GM23338 (cell line): ENCODE data around the gene JAK2. TPM values are rescaled to one million over a fixed set of nuclear protein-coding genes. Genes with fewer than 3 reads are reported as not detected.

Experiments used
- CTCF ChIP-seq, 2 experiments: fragments of 200-600 bp in 1 of 2; sonication (generic) in 1 of 2; conservative IDR thresholded peaks; 2 replicates each; pipeline versions ENCODE4 v1.5.1 to v1.6.1; 2016 to 2017; ENCODE audit warnings: antibody characterized with exemption in 2 of 2, low read depth in 2 of 2, mild to moderate bottlenecking in 2 of 2, moderate library complexity in 1 of 2
- ETS1 ChIP-seq: IDR thresholded peaks from 2 replicates; pipeline ENCODE4 v1.6.1; 2016; ENCODE audit warnings: antibody characterized with exemption
- EZH2 ChIP-seq: fragments of 200-600 bp; sonication (generic); IDR thresholded peaks from one replicate; pipeline ENCODE4 v1.8.0; 2017; ENCODE audit warnings: antibody characterized with exemption, mild to moderate bottlenecking, low read depth; ENCODE audit not compliant: unreplicated experiment
- EZH2phosphoT487 ChIP-seq: fragments of 200-600 bp; sonication (generic); IDR thresholded peaks from one replicate; pipeline ENCODE4 v1.8.1; 2018; ENCODE audit warnings: antibody characterized with exemption; ENCODE audit not compliant: unreplicated experiment
- NANOG ChIP-seq: IDR thresholded peaks from 2 replicates; pipeline ENCODE4 v1.6.1; 2016; ENCODE audit warnings: antibody characterized with exemption, borderline replicate concordance
- POLR2AphosphoS5 ChIP-seq: IDR thresholded peaks from 2 replicates; pipeline ENCODE4 v1.6.1; 2016; ENCODE audit warnings: antibody characterized with exemption, low read depth
- STAT1 ChIP-seq: IDR thresholded peaks from one replicate; pipeline ENCODE4 v1.6.1; 2016; ENCODE audit warnings: antibody characterized with exemption; ENCODE audit not compliant: unreplicated experiment
- ZNF114 ChIP-seq: fragments of 250-450 bp; sonication (Bioruptor Pico); IDR thresholded peaks from 2 replicates; pipeline ENCODE4 v1.5.0; 2020; ENCODE audit warnings: mild to moderate bottlenecking, moderate library complexity
- ZNF331 ChIP-seq: fragments of 250-450 bp; sonication (Bioruptor Pico); IDR thresholded peaks from 2 replicates; pipeline ENCODE4 v1.5.0; 2020; ENCODE audit warnings: low read depth, mild to moderate bottlenecking, moderate library complexity
- polyA plus RNA-seq: library from polyadenylated mRNA; unstranded; fragments of >200 nt; fragmentation: Nextera tagmentation; extraction: Ambion mirVana; gene quantifications from 2 replicates; pipeline ENCODE4 v1.2.1, GENCODE V29; 2016
- total RNA-seq: library from RNA; depleted of rRNA; stranded (reverse); fragments of >200 nt; shearing (Covaris generic); gene quantifications from 2 replicates; pipeline ENCODE4 v1.2.3, GENCODE V29; 2014
- TF ChIP-seq, protein P1 (sequence below): fragments of 250-450 bp; sonication (Bioruptor Pico); IDR thresholded peaks from 2 replicates; pipeline ENCODE4 v1.5.0; 2020; ENCODE audit warnings: mild to moderate bottlenecking, moderate library complexity

JAK2 gene
- total and polyA plus RNA-seq, 2 experiments from 2014 or later = 1.1 to 3.0 TPM

DNA sequence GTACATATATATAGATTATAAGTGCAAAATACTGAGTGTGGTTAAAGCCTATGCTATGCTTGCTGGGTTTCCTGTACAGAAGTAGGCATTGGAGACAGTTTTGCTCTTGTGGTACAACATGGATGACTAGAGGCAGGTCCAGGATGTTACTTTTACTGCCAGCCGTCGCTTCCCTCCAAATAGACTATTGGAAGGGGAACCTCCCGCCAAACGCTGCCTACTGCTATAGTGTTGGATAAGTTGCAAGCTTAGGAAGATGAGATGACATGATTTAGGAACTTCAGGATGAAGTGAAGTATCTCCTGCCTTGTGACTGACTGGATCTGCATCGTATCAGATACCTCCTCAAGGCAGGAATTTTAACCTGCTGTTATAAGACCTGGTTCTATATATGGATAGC lies 30.9 kb downstream of the JAK2 start (continued):
- TF ChIP-seq, protein P1, sequence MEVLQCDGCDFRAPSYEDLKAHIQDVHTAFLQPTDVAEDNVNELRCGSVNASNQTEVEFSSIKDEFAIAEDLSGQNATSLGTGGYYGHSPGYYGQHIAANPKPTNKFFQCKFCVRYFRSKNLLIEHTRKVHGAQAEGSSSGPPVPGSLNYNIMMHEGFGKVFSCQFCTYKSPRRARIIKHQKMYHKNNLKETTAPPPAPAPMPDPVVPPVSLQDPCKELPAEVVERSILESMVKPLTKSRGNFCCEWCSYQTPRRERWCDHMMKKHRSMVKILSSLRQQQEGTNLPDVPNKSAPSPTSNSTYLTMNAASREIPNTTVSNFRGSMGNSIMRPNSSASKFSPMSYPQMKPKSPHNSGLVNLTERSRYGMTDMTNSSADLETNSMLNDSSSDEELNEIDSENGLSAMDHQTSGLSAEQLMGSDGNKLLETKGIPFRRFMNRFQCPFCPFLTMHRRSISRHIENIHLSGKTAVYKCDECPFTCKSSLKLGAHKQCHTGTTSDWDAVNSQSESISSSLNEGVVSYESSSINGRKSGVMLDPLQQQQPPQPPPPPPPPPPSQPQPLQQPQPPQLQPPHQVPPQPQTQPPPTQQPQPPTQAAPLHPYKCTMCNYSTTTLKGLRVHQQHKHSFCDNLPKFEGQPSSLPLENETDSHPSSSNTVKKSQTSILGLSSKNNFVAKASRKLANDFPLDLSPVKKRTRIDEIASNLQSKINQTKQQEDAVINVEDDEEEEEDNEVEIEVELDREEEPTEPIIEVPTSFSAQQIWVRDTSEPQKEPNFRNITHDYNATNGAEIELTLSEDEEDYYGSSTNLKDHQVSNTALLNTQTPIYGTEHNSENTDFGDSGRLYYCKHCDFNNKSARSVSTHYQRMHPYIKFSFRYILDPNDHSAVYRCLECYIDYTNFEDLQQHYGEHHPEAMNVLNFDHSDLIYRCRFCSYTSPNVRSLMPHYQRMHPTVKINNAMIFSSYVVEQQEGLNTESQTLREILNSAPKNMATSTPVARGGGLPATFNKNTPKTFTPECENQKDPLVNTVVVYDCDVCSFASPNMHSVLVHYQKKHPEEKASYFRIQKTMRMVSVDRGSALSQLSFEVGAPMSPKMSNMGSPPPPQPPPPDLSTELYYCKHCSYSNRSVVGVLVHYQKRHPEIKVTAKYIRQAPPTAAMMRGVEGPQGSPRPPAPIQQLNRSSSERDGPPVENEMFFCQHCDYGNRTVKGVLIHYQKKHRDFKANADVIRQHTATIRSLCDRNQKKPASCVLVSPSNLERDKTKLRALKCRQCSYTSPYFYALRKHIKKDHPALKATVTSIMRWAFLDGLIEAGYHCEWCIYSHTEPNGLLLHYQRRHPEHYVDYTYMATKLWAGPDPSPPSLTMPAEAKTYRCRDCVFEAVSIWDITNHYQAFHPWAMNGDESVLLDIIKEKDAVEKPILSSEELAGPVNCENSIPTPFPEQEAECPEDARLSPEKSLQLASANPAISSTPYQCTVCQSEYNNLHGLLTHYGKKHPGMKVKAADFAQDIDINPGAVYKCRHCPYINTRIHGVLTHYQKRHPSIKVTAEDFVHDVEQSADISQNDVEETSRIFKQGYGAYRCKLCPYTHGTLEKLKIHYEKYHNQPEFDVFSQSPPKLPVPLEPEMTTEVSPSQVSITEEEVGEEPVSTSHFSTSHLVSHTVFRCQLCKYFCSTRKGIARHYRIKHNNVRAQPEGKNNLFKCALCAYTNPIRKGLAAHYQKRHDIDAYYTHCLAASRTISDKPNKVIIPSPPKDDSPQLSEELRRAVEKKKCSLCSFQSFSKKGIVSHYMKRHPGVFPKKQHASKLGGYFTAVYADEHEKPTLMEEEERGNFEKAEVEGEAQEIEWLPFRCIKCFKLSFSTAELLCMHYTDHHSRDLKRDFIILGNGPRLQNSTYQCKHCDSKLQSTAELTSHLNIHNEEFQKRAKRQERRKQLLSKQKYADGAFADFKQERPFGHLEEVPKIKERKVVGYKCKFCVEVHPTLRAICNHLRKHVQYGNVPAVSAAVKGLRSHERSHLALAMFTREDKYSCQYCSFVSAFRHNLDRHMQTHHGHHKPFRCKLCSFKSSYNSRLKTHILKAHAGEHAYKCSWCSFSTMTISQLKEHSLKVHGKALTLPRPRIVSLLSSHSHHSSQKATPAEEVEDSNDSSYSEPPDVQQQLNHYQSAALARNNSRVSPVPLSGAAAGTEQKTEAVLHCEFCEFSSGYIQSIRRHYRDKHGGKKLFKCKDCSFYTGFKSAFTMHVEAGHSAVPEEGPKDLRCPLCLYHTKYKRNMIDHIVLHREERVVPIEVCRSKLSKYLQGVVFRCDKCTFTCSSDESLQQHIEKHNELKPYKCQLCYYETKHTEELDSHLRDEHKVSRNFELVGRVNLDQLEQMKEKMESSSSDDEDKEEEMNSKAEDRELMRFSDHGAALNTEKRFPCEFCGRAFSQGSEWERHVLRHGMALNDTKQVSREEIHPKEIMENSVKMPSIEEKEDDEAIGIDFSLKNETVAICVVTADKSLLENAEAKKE (CRISPR knock-in tag) = no peak
- no peak for TF ChIP-seq NANOG
- no peak for TF ChIP-seq ZNF331
- no peak for TF ChIP-seq EZH2phosphoT487
- no peak for TF ChIP-seq ZNF114 (CRISPR knock-in tag)
- TF ChIP-seq ETS1 = no peak
- no peak for TF ChIP-seq STAT1
- no peak for TF ChIP-seq EZH2
- no peak for TF ChIP-seq CTCF (conservative IDR thresholded peaks at IDR 0.05; ENCODE audit: low read depth in 2 of 2)
- no peak for TF ChIP-seq POLR2AphosphoS5
